Activated CD8-positive, alpha-beta memory T cell treated with anti-CD3 and anti-CD28 coated beads, Interleukin-2, amount 50 U/mL, for 24 hours (primary cell): ENCODE measurements around the gene PDGFD.
"Not testable (repeated sequence)": the region's sequence is repeated elsewhere in the genome, so short reads cannot be mapped to it uniquely, and the experiment has no call there.

Source experiments
- DNase-seq: peaks from one replicate; pipeline ENCODE4 v3.0.0-alpha.2; 2020; ENCODE audit errors: extremely low read depth

The PDGFD gene

GRCh38 chr11:104054911-104055529 lies 108.9 kb downstream of the PDGFD start:
- no peak for DNase-seq

GRCh38 chr11:104053743-104054478 lies 110.0 kb downstream of the PDGFD start:
- no peak for DNase-seq

- DNase-seq: no peak
Measured at GRCh38 chr11:104051778-104052177, 112.2 kb downstream of the PDGFD start.

- no peak for DNase-seq
Measured at GRCh38 chr11:104049116-104049515, 114.8 kb downstream of the PDGFD start.

- not testable (repeated sequence) for DNase-seq
Measured at GRCh38 chr11:104046858-104047257, 117.1 kb downstream of the PDGFD start.

- DNase-seq: no peak
Measured at GRCh38 chr11:104046331-104046730, 117.6 kb downstream of the PDGFD start.

GRCh38 chr11:104043678-104044239 lies 120.2 kb downstream of the PDGFD start:
- DNase-seq: no peak

- DNase-seq: no peak
Measured at GRCh38 chr11:104043142-104043541, 120.8 kb downstream of the PDGFD start.

GRCh38 chr11:104041792-104042191 lies 122.2 kb downstream of the PDGFD start:
- DNase-seq: no peak

GRCh38 chr11:104036995-104037394 lies 127.0 kb downstream of the PDGFD start:
- DNase-seq: no peak

- no peak for DNase-seq
Measured at GRCh38 chr11:104036588-104036987, 127.4 kb downstream of the PDGFD start, which contains the start of gene DDI1. TSS of gene DDI1 (plus strand) at chr11:104036640. CDS start at chr11:104036823, 183 bp downstream.

- no peak for DNase-seq
Measured at GRCh38 chr11:104033561-104033960, 130.4 kb downstream of the PDGFD start.

- no peak for DNase-seq
Measured at GRCh38 chr11:104033134-104033533, 130.8 kb downstream of the PDGFD start.

- DNase-seq: no peak
Measured at GRCh38 chr11:104028476-104029263, 135.3 kb downstream of the PDGFD start.

GRCh38 chr11:104024572-104024971 lies 139.4 kb downstream of the PDGFD start:
- no peak for DNase-seq

- no peak for DNase-seq
Measured at GRCh38 chr11:104015649-104016415, 148.1 kb downstream of the PDGFD start.

GRCh38 chr11:104011044-104011443 lies 152.9 kb downstream of the PDGFD start:
- no peak for DNase-seq

- DNase-seq: no peak
Measured at GRCh38 chr11:104009744-104010143, 154.2 kb downstream of the PDGFD start.

GRCh38 chr11:104005234-104005855 lies 158.6 kb downstream of the PDGFD start:
- DNase-seq: no peak

GRCh38 chr11:104003491-104003890 lies 160.5 kb downstream of the PDGFD start:
- no peak for DNase-seq

- no peak for DNase-seq
Measured at GRCh38 chr11:104001561-104002056, 162.3 kb downstream of the PDGFD start.
